NCI-H1930 (cell line): Measurements from ENCODE around the gene ZG16.

Experiments used
- DNase-seq, 2 experiments: peaks; one replicate each; lab custom pipeline; 2025; lab: John Stamatoyannopoulos, UW

Gene ZG16

DNA sequence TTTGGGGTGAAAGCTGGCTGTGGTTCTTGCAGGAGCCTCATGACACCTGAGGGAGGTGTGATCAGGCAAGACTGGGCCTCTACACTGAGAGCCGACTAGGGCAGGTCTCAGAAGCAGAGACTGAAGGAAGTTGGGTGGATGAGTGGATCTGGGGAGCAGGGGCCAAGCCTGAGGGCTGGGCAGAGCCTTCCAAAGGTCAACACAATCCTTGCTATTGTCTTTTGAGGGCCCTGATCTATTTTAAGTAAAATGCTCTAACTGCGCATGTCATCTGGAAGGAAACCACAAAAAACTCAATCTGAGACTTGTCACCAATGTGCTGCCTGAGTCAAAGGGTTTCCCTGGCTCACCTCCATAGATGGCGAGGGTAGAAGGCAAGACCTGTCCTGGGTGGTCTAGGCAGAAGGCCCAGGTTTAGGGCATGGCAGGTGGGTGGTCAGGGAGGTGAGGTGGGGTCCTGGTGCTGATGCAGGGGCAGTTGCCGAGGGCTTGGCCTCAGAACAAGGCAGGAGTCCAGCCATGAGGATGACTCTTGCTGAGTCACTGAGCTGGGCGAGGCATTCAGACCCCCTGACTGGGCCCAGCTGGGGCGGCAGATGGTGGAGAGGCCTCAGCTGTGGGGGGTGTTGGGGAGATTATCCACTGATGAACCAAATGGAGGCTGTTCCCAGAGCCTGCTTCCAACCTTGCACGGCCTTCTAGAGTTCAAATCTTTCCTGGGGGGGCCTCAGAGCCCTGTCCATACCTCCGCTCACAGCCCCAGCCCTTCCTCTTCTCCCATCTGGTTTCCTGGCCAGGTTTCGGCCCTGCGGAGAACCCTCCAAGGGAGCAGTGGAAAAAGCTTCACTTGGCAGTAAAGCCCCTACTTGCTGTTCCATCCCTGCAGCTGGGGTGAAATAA, 47.3 kb downstream of the ZG16 start:
- no peak for DNase-seq

DNA sequence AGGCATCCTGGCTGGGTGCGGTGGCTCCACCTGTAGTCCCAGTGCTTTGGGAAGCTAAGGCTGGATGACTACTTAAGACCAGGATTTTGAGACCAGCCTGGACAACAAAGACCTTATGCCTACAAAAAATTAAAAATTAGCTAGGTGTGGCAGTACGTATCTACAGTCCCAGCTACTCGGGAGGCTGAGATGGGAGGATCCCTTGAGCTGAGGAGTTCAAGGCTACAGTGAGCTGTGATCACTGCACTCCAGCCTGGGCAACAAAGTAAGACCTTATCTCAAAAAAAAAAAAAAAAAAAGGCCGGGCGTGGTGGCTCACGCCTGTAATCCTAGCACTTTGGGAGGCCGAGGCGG, 48.3 kb downstream of the ZG16 start:
- DNase-seq = no peak

GRCh38 chr16:29830774-29831173, 52.7 kb downstream of the ZG16 start:
- DNase-seq = no peak

GRCh38 chr16:29831490-29831889, 53.4 kb downstream of the ZG16 start:
- no peak for DNase-seq
